GM13976 (cell line): ENCODE data around the gene ITGA11.

Experiments used
- DNase-seq: peaks from one replicate; pipeline ENCODE4 v3.0.0; 2012; ENCODE audit warnings: low spot score
- in situ Hi-C: fragments of 300-500 bp; cut with MboI; formaldehyde crosslinking; loops from one replicate; pipeline ENCODE4 v1.12.0; 2022; ENCODE audit warnings: low sequenced_read_pairs, mixed read lengths, inconsistent platforms; ENCODE audit not compliant: unreplicated experiment
- TF ChIP-seq, protein P1 (sequence below): IDR thresholded peaks from 2 replicates; pipeline ENCODE4 v1.5.1; 2012; ENCODE audit warnings: borderline replicate concordance, mild to moderate bottlenecking; ENCODE audit not compliant: insufficient read depth; ENCODE audit errors: extremely low read depth, missing control alignments, control extremely low read depth

ITGA11 gene

DNA sequence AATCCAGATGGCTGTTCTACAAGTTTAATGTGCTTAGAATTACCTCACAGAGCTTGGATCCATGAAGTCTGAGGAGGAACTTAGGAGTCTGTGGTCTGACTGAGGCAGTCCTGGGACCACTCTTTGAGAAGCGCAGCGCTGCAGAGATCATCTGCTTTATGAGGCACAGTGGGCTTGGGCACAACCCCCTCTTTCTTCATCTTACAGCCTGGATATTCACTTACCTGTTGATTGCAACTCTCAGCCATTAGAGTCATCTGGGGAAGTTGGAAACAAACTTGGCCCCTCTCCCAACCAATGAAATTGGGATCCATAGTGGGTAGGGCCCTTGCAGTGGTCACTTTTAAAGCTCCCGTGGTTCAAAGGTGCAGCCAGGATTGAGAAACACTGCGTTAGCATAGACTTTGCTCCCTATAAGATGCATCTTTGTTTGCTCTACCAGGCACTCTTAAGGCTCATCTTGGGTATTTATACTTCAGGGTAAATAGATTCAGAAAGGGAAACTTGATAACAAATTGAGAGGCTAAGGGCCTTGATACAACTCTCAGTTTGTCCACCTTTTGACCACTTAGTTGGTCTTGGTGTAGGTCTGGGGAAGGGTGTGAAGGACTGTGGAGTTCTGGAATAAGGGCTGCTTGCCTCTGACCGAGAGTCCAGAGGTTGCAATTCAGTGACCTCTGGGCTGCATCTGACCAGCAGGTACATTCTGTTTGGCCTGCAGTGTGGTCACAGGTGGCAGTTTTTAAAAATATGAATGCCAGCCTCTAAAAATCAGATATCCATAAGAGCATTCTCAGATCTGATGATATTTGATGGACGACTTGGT, 131.6 kb downstream of the ITGA11 start:
- TF ChIP-seq, protein P1, sequence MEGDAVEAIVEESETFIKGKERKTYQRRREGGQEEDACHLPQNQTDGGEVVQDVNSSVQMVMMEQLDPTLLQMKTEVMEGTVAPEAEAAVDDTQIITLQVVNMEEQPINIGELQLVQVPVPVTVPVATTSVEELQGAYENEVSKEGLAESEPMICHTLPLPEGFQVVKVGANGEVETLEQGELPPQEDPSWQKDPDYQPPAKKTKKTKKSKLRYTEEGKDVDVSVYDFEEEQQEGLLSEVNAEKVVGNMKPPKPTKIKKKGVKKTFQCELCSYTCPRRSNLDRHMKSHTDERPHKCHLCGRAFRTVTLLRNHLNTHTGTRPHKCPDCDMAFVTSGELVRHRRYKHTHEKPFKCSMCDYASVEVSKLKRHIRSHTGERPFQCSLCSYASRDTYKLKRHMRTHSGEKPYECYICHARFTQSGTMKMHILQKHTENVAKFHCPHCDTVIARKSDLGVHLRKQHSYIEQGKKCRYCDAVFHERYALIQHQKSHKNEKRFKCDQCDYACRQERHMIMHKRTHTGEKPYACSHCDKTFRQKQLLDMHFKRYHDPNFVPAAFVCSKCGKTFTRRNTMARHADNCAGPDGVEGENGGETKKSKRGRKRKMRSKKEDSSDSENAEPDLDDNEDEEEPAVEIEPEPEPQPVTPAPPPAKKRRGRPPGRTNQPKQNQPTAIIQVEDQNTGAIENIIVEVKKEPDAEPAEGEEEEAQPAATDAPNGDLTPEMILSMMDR, result no peak
- DNase-seq, result no peak
- in situ Hi-C loops, result loop anchor here (25.0 kb wide), 1 partner anchor 237 kb away; no protein-coding TSS in a partner anchor

DNA sequence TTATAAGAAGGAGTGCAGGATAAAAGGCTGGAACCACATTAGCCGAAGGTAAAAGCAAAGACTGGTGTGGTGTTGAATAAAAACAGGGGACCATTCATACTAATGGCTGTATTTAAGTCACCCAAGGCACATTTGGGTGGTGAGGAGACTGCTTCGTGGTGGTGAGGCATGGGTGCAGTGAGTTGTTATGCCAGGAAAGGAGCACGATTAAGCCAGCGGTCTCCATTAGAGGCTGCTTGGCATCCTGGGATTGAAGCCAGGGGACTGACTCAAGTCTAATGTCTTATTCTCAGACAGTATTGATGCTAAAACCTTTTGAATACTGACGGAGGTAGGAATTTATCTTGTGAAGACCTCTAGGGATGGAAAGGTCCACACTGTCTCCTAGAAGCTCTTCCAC, 132.5 kb downstream of the ITGA11 start:
- DNase-seq, result no peak
- in situ Hi-C loops, result no loop called here
- TF ChIP-seq, protein P1, result no peak

DNA sequence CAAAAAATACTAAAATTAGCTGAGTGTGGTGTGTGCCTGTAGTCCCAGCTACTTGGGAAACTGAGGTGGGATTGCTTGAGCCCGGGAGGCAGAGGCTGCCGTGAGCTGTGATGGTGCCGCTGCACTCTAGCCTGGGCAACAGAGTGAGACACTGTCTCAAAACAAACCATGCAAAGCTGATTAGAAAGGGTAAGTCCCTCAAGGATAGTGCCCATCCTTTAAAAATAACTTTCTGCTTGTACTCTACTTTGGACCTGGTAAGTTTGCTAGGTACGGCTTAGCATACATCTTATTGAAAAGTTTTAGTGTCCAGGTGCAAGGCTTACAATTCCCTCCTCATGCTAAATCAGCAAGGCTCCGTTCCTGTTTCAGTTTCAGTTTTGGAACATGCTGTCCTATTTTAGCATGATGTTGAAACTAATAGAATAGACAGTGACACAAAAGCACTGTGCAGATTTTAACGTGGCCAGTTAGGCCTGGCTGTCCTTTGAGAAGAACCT, 133.0 kb downstream of the ITGA11 start:
- in situ Hi-C loops, result no loop called here
- peak; percentile 66 for DNase-seq
- TF ChIP-seq, protein P1, result no peak

DNA sequence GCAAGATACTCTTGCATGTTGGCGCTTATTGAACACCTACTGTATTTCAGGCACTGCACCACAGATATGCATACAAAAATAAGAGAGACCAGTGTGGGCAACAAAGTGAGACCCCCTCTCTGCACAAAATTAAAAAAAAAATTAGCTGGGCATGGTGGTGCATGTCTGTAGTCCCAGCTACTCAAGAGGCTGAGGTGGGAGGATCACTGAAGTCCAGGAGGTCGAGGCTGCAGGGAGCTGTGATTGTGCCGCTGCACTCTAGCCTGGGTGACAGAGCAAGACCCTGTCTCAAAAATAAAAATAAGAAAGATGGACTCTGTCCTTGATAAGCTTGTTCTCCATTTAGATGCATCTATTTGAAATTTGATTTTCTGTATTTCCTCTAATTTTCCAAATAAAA, 133.6 kb downstream of the ITGA11 start:
- no peak for DNase-seq
- in situ Hi-C loops, result no loop called here
- TF ChIP-seq, protein P1, result no peak

DNA sequence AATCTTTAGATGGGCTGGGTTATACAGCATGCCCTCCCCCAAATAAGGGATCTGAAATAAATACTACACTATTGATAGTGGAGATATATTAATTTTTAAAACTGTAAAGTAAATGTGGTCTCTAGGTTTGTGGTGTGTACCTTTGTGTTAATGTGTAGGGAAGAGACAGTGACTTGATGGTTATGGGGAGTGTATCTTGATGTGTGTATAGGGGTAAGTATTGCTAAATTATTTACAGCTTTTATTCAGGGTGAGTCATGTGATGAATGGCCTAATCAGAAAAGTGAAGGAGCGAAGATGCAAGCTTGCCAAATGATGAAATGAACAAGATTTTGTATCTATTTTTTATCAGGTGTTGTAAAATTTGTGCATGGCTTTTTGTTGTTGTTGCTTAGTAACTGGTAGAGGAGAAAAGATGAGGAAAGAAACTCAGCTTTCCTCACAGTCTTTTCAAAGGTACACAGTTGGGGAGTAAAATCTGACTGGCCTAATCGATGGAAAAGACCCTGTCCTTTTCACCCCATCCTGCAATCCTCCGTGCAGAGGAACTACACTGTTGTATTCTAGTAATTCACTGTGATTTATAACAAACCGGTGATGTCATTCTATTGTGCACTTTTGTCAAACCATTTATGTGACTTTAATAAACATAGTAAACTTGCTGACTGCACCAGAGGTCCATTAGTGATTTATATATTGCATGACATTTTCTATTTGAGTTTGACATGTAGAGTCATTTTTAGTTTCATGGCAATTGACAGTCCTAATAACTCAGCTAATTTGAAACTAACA, 136.8 kb downstream of the ITGA11 start:
- in situ Hi-C loops, result no loop called here
- DNase-seq, result no peak
- TF ChIP-seq, protein P1, result no peak

DNA sequence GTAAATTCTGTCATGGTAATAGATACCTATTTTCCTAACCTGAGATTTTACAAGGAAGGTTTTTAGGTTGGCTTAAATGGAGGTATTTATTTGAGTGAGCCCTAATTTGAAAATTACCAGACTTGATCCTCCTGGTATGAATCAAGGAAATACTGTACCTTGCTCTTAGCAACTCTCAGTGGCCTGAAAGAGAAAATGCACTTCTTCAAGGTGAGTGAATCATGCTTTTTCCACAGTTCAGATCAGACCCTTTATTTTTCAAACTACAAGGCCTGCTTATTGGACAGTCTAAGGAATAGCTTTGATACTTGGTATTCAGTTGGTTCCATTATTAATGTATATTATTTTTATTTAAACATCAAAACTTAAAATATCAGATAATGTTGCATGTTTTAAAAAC, 139.0 kb downstream of the ITGA11 start:
- TF ChIP-seq, protein P1, result no peak

More for the DNA sequence above, 139.0 kb downstream of the ITGA11 start:
- no peak for DNase-seq
- in situ Hi-C loops, result no loop called here
